ENCODE data around the gene CLSTN3.
"Not testable (repeated sequence)": the region's sequence is repeated elsewhere in the genome, so short reads cannot be mapped to it uniquely, and the experiment has no call there.

The CLSTN3 gene

GRCh38 chr12:7106082-7106481 lies 24.1 kb upstream of the CLSTN3 start:
- DNase-seq, result no peak

- DNase-seq, result not testable (repeated sequence)
Observed at GRCh38 chr12:7107181-7107580, 23.0 kb upstream of the CLSTN3 start.

GRCh38 chr12:7107636-7108002 lies 22.6 kb upstream of the CLSTN3 start:
- no peak for DNase-seq

GRCh38 chr12:7108003-7108795 lies 22.0 kb upstream of the CLSTN3 start:
- DNase-seq, result no peak

- DNase-seq, result no peak
Observed at GRCh38 chr12:7108796-7109571, 21.2 kb upstream of the CLSTN3 start, which contains the start of gene C1RL. TSS of gene C1RL (minus strand) at chr12:7109214. CDS start at chr12:7109180, 34 bp downstream.

GRCh38 chr12:7109572-7109920 lies 20.6 kb upstream of the CLSTN3 start:
- no peak for DNase-seq

- DNase-seq, result no peak
Observed at GRCh38 chr12:7110661-7111060, 19.5 kb upstream of the CLSTN3 start.

GRCh38 chr12:7112041-7112440 lies 18.1 kb upstream of the CLSTN3 start:
- DNase-seq, result no peak

GRCh38 chr12:7113389-7113871 lies 16.7 kb upstream of the CLSTN3 start:
- DNase-seq, result no peak

GRCh38 chr12:7114008-7114407 lies 16.2 kb upstream of the CLSTN3 start:
- no peak for DNase-seq

GRCh38 chr12:7114851-7115250 lies 15.3 kb upstream of the CLSTN3 start:
- no peak for DNase-seq

- DNase-seq, result no peak
Observed at GRCh38 chr12:7116196-7116595, 14.0 kb upstream of the CLSTN3 start.

GRCh38 chr12:7116916-7117315 lies 13.3 kb upstream of the CLSTN3 start:
- no peak for DNase-seq

- DNase-seq, result no peak
Observed at GRCh38 chr12:7117670-7118069, 12.5 kb upstream of the CLSTN3 start.

GRCh38 chr12:7118881-7119280 lies 11.3 kb upstream of the CLSTN3 start:
- DNase-seq, result no peak

- DNase-seq, result no peak
Observed at GRCh38 chr12:7120166-7120565, 10.0 kb upstream of the CLSTN3 start.

- DNase-seq, result no peak
Observed at GRCh38 chr12:7121324-7121723, 8.8 kb upstream of the CLSTN3 start.

- DNase-seq, result no peak
Observed at GRCh38 chr12:7122811-7123769, 7.1 kb upstream of the CLSTN3 start.

- DNase-seq, result no peak
Observed at GRCh38 chr12:7123806-7124522, 6.2 kb upstream of the CLSTN3 start.

- DNase-seq, result no peak
Observed at GRCh38 chr12:7125632-7126227, 4.4 kb upstream of the CLSTN3 start.

GRCh38 chr12:7127916-7128626 lies 2.1 kb upstream of the CLSTN3 start:
- no peak for DNase-seq

Data from NCI-H1048 (cell line).